SW480 (cell line): ENCODE measurements around the gene DDOST.
"Not testable (repeated sequence)": the region's sequence is repeated elsewhere in the genome, so short reads cannot be mapped to it uniquely, and the experiment has no call there.

Experiments
- DNase-seq: peaks from one replicate; pipeline ENCODE4 v3.0.0-alpha.2; 2016; ENCODE audit warnings: low spot score

Gene DDOST

DNA sequence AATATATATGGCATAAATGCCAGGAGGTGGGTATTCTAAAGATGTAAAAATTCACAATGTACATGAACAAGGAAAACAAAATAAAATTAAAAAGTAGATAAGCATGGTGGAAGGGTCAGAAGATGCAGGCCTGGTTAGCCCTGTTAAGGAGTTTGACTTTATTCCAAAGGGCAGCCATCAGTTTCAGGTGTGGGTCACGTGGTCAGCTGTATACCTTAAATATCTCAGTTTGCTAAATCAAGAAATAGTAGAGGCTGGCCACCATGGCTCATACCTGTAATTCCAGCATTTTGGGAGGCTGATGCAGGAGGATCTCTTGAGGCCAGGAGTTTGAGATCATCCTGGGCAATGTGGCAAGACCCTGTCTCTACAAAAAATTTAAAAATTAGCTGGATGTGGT is 36.5 kb downstream of the DDOST start:
- DNase-seq = no peak

DNA sequence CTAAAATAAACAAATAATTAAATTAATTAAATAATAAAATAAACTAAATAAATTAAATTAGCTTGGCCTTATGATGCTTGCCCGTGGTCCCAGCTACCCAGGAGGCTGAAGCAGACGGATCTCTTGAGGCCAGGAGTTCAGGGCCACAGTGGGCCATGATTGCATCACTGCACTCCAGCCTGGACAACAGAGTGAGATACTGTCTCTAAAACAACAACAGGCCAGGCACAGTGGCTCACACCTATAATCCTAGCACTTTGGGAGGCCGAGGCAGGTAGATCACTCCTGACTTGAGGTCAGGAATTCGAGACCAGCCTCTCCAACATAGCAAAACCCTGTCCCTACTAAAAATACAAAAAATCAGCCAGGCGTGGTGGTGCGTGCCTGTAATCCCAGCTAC is 40.2 kb downstream of the DDOST start:
- DNase-seq = no peak

GRCh38 chr1:20619999-20620398 is 41.2 kb downstream of the DDOST start:
- no peak for DNase-seq

- DNase-seq = no peak
These were observed 42.6 kb downstream of the DDOST start for GRCh38 chr1:20618550-20618949.

- DNase-seq = no peak
These were observed 44.2 kb downstream of the DDOST start for GRCh38 chr1:20616847-20617487.

DNA sequence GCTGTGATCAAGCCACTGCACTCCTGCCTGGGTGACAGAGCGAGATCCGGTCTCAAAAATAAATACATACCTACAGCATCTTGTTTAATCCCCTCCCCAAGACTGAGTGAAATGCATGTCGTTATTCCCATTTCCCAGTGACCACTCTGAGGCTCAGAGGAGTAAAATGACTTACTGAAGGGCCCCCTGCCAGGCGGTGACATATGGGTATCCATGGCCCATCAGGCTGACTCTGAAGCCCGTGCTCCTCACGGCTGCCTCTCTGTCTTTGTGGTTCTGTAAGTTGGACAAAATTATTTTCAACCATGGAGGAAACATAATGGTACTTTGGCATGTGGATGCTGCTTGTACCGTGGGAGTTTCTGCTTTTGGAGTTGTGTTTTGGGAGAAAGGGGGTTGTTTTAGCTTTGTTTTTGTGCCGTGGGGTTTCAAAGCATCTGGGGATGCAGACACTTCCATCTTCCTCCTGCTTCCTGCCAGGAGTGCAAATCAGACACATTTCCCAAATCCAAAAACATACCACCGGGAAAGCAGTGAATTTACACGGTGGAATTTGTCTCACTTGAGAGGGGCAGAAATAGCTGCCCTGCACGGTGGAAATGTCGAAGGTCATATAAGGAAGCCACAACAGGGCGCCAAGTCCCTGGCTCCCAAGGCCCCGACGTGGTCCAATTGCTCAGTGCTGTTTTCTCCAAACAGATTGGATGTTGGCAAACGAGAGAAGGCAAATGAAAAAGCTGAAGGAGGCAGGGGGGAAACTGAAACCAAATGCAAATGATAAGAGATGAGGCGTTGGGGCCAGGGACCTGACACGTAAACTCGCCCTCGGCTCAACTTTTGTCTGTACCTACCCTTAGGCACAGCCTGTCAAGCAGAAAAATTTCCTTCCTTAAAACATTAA is 45.0 kb downstream of the DDOST start:
- no peak for DNase-seq

GRCh38 chr1:20614131-20614579 is 47.0 kb downstream of the DDOST start:
- DNase-seq = no peak

- peak; percentile 71 for DNase-seq
These were observed 48.9 kb downstream of the DDOST start for GRCh38 chr1:20612221-20612746.

DNA sequence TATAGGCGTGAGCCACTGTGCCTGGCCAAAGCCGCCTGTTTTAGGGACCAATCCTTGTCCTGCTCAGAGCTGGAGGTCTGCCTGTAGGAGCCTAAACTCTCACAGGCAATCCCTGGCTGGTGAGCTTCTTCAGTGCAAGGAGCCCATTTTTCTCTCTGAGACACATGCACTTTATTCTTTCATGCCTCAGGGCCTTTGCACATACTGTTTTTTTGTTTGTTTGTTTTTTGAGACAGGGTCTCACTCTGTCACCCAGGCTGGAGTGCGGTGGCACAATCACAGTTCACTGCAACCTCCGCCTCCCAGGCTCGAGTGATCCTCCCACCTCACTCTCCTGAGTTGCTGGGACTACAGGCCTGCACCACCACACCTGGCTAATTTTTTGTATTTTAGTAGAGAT is 49.5 kb downstream of the DDOST start:
- no peak for DNase-seq

- no peak for DNase-seq
These were observed 50.2 kb downstream of the DDOST start for GRCh38 chr1:20610970-20611369.

GRCh38 chr1:20609541-20609940 is 51.6 kb downstream of the DDOST start:
- no peak for DNase-seq

- DNase-seq = not testable (repeated sequence)
These were observed 54.2 kb downstream of the DDOST start for GRCh38 chr1:20606801-20607570.

DNA sequence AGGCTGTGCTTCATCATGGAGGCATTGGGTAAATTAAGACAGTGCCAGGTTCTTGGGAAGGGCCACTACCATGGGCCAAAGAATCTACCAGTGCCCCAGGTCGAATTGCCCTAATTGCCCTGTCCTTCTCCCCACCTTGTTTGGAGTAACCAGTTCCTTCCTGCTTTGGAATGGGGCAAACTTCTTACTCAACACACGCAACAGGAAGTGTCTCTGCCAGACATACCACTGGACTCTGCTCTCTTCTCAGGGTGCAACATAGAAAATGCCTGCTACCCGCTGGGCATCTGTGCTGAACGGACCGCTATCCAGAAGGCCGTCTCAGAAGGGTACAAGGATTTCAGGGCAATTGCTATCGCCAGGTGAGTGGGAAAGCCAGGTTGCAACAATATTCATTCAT is 56.5 kb downstream of the DDOST start:
- no peak for DNase-seq

- DNase-seq = no peak
These were observed 57.4 kb downstream of the DDOST start for GRCh38 chr1:20603504-20604464.

DNA sequence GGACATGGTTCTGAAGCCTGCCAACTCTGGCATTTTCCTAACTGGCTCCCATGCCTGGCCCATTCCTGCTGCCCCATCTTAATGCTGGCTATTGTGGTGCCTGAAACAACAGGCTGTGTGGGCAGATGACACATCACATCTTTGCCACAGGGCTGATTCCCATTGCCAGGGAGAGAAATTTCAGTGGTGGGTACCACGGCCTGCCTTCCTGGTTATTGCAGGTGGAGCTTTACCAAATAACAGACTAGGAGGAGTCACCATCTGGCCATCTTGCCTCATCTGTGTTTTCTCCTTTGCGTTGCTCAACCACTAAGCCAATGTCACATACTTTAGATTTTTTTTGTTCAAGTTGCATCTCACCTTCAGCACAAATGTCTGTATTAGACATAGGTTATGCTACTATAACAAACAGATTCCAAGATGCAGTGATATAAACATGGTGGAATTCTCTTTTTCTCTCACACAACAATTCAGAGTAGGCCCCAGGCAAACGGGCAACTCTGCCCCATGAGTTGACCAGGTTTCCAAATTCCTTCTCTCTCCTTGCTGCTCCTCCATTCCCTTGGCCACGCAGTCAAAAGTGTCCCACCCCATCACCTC is 58.2 kb downstream of the DDOST start:
- no peak for DNase-seq
